GM19238 (cell line): ENCODE results near the gene INO80D.
"Not testable (repeated sequence)": the region's sequence is repeated elsewhere in the genome, so short reads cannot be mapped to it uniquely, and the experiment has no call there.

Experiments
- DNase-seq: peaks from one replicate; pipeline ENCODE4 v3.0.0; 2011; ENCODE audit warnings: low spot score; ENCODE audit not compliant: insufficient read length

The INO80D gene

DNA sequence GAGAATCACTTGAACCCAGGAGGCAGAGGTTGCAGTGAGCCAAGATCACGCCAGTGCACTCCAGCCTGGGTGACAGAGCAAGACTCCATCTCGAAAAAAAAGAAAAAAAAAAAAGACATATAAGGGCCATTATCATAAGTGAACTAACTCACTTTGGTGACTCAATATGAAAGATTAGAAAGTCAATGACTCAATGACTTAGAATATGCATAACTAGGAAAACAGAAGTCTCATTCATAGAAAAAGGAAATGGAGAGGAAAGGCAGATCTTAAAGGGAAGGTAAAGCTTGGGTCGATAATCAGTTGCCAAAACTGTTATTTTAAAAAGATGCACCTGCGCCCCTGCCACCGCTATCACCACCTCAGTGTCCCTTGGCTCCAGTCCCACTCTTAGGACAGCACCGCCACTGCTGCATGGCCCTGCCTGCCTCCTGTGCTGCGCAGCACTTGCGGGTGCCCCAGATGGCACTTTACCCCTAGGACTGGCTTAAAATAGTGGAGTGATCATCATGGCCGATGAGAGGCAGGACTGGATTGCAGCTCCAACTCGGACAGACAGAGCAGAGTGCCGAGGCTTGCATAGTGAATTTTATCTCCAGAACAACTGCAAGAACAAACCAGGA, 54.7 kb downstream of the INO80D start:
- DNase-seq: no peak

DNA sequence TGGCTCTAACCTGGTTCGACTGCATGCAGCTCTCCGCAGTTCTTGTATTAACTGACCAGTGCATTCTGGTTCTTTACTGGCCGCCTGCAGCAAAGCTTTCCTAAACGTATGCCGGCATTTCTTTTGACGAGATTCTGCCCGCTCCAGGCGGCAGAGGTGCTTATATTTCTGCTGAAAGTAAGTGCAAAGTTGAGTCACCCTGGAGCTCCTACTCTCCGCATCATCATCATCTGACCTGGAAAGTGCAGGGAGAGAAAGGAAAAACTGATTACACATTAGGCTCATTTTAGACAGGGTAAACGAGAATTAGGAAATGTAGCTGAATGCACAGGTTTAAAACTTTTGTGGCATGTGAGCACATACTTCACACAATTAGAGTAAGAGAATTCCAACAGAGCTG, 57.9 kb downstream of the INO80D start:
- no peak for DNase-seq

DNA sequence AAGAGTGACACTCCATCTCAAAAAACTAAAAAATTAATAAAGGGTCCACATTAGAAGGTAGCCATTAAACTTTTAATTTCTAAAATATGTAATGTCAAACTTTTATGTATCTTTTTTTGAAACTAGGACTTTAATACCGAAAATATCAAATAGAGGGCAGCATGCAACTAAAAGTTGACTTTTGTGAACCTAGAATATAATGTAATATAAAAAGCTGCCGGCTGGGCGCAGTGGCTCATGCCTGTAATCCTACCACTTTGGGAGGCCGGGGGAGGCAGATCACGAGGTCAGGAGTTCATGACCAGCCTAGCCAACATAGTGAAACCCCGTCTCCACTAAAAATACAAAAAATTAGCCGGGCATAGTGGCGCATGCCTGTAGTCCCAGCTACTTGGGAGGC, 62.8 kb downstream of the INO80D start:
- no peak for DNase-seq

DNA sequence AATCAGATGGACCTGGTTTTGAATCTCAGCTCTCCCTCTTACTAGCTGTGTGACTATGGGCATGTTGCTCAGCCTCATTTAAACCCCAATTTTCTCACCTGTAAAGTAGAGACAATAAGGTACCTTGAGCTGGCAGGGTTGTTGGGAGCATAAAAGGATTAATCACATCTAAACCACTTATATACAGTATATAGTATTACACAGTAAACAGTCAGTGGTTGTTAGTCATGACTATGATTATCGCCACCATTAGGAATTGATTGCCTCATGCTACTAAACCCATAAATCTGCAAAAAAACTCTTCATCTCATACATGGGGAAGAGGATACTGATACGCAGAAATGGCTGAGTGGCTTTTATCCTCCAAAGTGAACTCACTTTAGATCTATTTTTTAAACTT, 65.8 kb downstream of the INO80D start:
- no peak for DNase-seq

DNA sequence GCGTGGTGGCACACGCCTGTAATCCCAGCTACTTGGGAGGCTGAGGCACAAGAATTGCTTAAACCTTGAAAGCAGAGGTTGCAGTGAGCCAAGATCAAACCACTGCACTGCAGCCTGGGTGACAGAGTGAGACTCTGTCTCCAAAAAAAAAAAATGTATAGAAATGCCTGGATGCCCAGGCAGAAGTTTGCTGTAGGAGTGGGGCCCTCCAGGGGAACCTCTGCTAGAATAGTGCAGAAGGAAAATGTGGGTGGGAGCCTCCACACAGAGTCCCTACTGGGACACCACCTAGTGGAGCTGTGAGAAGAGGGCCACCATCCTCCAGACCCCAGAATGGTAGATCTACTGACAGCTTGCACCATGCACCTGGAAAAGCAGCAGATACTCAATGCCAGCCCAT, 70.2 kb downstream of the INO80D start:
- DNase-seq: not testable (repeated sequence)

DNA sequence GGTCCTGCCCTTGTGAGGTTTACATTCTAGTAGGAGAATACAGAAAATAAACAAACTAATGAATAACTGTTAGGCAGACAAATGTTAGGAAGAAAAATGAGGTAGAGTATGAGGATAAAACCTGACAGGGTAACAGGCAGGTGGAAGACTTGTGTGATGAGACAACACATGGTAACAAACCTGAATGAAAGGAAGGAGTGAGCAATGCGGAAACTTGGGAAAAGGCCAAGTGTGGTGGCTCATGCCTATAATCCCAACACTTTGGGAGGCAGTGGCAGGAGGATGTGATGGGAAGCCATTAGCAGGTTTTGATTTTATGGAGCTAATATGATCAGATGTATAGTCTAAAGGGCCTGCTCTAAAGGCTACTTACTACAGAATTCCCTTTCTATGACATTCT, 74.2 kb downstream of the INO80D start:
- no peak for DNase-seq

DNA sequence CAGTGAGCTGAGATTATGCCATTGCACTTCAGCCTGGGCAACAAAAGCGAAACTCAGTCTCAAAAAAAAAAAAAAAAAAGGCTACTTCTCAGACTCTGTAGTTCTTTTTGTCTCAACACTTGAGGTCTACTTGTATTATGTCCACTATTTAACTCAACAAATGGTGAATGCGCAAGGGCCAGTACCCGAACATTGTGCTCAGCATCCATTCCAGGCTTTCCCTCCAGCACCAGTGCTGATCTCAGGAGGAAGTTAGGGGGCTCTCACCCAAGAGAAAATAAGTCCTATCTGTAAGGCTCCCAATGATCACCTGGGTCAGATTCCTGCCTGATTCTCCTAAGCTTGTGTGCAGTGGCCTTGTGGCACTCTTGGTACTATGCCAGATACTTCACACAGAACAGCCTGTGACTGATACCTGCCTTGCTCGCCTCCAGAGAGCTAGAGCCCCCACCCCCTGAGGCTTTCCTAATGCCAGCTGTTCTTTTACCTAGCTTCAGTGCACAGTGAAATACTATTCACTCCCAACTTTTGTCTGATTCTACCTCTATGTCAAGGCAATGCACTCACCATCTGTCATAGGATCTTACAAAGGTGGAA, 74.9 kb downstream of the INO80D start:
- DNase-seq: no peak

DNA sequence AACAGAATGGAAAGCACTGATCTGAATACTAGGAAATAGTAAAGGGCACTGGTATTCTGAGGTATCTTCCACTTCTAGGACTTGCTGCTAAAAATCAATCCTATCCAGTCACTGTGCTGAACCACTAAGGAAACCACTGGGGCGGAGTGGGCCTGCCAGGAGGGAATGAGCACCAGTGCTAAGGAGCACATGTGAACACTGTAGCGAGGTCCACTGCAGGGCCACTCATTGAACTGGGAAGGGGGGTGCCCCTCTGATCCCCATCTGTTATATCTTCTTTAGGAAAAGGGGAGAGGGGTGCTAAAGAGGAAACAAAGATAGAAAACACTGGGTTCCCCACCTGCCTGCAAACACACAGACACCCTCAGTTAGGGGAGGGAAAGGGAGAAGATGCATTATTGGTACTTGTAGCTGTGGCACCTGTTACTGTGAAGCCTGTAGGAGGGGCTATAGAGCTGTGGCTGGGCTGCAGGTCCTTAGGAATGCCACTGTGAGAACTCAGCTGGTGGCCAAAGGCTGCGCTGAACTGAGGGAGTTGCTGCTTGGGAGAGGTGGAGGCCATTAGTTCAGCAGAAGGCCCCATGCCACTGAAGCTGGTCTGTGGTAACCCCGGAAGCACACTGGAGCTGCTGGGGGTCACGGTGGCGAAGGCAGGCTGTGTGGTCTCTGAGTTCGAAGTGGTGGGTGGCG, 81.8 kb downstream of the INO80D start:
- no peak for DNase-seq

DNA sequence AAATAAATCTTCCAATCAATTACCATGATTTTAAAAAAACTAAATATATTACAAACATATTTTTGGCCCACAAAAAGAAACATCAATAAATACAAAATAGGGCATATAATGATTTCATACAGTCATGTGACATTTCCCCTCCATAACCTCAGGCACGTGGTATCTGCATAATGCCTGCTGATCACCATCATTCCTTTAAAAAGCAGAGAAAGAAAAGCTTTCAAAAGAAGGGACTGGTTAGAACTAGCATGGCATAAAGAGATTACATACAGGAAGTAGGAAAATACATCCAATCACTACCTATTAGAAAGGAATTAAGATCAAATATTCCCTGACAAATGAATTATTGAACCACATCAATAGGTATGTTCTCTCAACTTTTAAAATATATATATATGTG, 83.5 kb downstream of the INO80D start:
- DNase-seq: no peak

DNA sequence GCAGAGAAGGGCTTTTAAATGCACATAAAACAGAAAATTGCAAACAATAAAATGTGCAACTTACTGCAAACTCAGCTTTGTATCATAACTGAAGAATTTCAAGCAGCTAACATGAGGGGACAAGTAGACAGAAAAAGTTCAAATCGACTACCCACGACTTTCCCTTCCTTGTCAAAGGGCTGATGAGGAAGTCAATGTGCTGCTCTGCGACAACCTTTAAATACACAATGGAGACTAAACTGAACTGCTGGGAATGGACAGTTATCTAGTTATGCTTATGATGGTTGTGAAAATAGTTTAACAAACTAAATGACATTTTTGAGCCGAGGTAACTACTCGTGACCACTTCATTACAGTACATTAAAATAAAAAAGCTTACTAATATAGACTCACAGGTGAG, 84.1 kb downstream of the INO80D start:
- no peak for DNase-seq

DNA sequence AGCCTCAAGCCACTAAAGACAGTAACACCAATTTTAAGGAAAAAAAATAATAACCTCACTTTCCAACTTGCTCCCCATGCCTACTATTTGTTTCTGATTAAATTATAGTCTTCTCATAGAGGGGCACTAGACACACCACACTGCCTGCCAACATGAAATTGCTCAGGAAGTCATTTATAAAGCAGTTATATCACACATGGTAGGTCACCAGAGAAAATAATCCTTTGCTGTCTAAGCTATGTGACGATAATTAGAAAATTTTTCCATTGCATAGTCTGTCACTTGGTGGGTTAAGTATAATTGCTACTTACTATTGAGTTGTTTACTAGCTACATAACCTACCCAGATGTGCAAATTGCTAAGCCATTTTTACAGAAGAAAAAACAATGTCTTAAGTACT, 85.2 kb downstream of the INO80D start:
- DNase-seq: no peak

DNA sequence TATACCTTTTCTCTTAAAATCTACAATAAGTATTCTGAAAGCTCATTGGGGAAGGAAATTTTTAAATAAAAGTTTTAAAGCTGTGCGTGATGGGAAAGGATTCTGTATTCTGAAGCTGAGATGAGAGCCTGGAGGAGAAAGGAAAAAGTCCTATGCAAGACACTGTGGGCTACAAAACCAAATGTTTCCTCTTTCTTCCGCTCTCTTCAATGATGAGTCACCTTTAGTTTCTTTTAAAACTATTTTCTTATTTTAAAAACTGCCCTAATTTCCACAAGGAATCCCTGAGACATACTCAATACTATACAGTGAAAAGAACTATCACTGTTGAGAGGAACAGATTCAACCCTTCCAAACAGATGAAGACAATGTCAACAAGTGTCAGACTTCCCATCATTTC, 87.4 kb downstream of the INO80D start:
- DNase-seq: no peak

DNA sequence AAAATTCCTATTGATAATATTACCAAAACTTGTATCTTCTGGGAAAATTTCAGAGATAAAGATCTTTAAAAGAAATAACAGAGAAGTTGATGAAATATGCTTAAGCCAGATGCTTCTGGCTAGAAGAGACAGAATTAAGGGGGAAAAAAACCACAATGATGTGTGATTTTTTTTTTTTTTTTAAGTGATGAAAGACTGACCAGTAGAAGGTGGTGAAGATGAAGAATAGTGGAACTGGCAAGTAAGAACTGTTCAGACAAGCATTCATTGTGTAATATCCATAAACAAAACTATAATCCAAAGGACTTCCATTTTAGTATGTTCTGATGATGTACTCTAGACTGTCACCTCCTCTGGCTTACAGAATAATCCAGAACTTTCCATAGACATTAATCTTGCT, 89.8 kb downstream of the INO80D start:
- DNase-seq: no peak

DNA sequence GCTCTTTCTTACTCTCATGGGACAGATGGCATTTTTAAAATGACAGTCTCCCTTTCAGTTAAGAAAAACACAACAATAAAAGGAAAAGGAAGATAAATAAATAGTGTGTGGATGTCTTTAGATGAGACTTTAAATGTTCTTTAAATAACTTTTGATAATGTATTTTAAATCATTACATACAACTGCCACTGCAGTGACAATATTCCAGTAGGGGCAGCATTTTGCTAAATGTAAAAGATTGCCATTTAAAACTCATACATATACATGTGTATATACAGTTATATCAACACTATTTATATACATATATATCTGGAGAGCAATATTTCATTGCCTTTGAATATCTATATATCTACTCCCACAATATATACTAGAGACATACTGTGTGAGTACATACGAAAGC, 90.7 kb downstream of the INO80D start:
- no peak for DNase-seq

DNA sequence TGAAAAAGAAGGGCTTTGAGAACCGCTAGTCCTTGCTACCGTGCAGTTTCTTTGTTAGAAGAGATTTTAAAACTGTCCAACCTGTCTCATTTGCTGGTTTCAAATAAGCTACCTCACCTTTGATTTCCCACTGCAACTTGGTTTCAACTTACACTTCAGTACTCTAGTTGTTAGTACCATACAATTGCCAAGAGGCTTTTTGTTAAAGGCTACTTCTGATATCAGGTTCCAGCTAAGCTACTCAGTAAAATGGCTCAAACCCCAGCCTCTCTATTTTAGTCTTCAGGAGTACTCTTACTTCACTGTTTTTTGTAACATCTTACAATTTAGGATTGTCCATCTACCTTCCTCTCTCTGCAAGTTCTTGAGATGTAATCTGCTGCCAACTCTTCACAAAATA, 91.6 kb downstream of the INO80D start:
- no peak for DNase-seq

DNA sequence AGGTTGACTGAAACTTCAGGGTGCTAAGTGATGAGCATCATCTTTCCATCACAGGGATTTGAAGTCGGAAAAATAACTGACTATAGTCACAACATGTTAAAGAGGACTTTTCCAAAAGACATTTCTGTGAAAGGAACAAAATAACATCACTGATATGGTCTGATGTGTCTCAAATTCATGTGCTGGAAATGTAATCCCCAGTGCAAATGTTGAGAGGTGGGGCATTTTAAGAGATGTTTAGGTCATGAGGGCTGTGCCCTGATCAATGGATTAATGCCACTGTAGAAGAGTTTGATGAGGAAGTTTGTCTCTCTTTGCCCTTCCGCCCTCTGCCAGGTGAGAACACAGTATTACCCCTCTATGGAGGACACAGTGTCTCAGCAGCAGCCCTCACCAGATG, 95.9 kb downstream of the INO80D start:
- DNase-seq: no peak

DNA sequence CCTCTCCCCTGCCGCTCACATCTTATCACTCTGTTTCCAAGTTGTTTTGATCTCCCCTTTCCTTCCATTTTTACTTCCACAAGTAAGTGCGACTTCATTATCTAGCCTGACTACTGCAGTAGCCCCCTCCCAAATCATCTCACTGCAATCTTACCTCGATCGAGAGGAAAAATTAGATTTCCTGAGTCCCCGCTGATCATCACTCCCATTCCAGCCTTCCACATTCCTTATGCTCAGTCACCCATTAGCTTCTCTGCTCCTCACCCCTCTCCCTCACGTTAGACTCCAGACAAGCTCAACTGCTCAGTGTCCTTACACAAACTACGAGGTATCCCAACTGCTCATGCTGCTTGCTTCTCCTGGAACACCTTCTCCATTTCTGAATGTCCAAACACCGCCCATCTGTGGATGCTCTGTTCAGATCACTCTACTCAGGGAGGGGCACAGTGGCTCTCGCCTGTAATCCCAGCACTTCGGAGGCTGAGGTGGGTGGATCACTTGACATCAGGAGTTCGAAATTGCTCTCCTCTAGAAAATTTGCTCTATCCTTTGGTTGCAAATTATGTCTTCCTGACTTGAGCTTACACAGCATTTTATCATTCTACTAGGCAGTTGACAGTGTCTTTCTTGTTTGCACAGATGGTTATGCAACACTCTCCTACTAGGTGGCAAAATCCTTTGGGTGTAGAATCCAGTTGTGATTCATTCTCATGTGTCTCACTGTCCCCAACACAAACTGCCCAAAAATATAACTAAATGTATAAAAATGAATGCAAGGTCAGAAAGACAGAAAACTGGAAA, 96.5 kb downstream of the INO80D start:
- no peak for DNase-seq

DNA sequence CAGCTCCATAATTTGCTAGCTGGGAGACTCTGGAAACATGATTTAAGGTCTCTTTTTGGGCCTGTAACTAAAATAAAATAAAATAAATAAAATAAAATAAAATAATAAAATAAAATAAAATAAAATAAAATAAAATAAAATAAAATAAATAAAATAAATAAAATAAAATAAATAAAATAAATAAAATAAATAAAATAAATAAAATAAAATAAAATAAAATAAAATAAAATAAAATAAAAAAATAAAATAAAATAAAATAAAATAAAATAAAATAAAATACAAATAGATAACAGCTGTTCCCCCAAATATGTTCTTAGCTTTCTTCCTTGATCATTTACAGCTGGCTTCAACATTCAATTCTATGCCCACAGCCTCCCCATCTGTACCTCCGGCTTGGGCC, 97.3 kb downstream of the INO80D start:
- DNase-seq: not testable (repeated sequence)

DNA sequence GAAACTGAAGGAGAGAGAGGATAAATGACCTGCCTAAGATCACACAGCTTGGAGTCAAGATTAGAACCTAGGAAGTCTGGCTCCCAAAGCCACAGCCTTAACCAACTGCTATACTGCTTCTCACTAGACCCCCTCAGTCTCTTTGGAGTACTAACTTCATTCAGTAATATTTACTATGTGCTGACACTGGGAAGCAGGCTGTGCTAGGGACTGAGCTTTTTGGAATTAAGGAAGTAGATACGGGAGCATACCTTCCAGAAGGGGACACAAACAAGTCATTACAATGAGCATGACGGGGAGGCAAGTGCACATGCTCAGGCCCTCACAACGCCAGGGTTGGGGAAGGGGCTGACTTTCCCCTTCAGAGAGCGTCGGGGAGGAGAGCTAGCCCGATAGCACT, 97.7 kb downstream of the INO80D start:
- DNase-seq: no peak

DNA sequence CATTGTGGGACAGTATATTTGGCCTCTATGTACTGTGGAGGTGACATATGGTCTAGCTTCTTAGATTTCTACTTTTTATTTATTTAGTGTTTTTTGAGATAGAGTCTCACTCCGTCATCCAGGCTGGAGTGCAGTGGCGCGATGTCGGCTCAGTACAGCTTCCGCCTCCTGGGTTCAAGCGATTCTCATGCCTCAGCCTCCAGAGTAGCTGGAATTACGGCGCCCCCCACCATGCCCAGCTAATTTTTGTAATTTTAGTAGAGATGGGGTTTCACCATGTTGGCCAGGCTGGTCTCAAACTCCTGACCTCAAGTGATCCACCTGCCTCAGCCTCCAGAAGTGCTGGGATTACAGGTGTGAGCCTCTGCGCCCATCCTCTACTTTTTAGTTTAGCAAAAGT, 99.6 kb downstream of the INO80D start:
- not testable (repeated sequence) for DNase-seq

DNA sequence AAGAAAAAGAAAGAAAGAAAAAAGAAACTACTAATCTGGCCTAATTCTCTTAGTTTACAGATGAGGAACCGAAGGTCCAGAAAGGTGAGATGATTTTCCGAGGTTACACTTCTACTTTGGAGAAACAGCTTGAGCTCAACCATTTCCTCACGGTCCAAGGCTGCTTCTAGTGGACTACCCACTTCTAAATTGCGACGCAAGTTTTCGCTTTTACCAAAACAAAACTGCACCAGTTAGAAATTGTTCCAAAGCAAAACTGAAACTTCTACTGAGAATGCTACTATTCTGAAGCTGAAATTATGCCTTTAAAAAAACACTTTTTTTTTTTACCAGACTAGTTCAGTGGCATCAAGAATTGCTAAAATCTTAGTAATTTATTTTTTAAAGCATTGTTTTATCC, 101.6 kb downstream of the INO80D start:
- peak; percentile 15 for DNase-seq

DNA sequence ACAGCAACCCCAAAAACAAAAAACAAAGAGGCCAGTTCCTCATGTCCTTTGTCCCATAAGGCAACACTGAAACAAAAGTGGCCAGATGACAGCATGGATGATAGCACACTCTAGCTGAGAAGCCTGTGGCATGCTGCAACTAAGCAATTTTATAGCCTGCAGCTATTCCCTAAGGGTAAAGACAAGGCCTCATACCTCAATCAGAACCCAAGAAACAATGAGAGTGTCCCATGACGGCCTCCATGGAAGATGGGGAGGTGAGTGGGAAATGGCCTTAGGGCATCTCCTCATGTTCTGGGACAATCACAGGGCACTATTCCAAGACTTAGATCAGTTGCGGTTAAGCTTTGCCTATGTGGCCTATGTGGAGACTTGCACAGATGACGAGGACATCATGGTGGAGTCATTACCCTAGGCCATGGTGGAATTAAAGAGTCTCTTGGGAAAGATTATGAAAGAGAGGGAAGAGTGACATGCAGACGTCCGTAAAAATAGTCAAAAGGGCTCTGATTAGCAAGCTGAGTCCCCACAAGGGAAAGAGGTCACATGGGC, 103.1 kb downstream of the INO80D start:
- DNase-seq: no peak
